ENCODE results near the gene INHBB. TPM values are rescaled to one million over a fixed set of nuclear protein-coding genes. Genes with fewer than 3 reads are reported as not detected.
A peak's percentile ranks its signal among the peaks of the same experiment; 100 is the strongest.
"Not testable (repeated sequence)": the region's sequence is repeated elsewhere in the genome, so short reads cannot be mapped to it uniquely, and the experiment has no call there.

INHBB gene
- total RNA-seq, 2 donors from 2014 or later = 3.6 to 7.9 TPM

GRCh38 chr2:120318626-120319025, 27.3 kb upstream of the INHBB start:
- peak in 1 of 4 donors; percentile 18 for DNase-seq
- 74 to 75% methylated on average over 8 of the region's 8 CpGs for WGBS, 2 donors

GRCh38 chr2:120319123-120319522, 26.8 kb upstream of the INHBB start:
- no peak for ATAC-seq
- H3K4me1 ChIP-seq = peaks cover 13% of the 10 kb centered on the region
- H3K27ac ChIP-seq = no peak overlapping the region
- no peaks in the 10 kb centered on the region for H3K9me3 ChIP-seq
- intact Hi-C loops (cut with DNase I) = no loop called here
- H3K27me3 ChIP-seq = no peaks in the 10 kb centered on the region
- no peak for TF ChIP-seq POLR2A (IDR thresholded peaks at IDR 0.05)
- no peak for TF ChIP-seq CTCF (IDR thresholded peaks at IDR 0.05)
- H3K36me3 ChIP-seq (replicated peaks in 1 of 2; ENCODE audit: insufficient read depth in 1 of 2, low read depth in 2 of 2) = no peaks in the 10 kb centered on the region
- H3K4me3 ChIP-seq = no peak overlapping the region
- no peak for DNase-seq
- WGBS, 2 donors = 85 to 88% methylated on average over 7 to 10 of the region's 10 CpGs

More at GRCh38 chr2:120318626-120319025, 27.3 kb upstream of the INHBB start:
- no peak overlapping the region for H3K4me3 ChIP-seq
- no peak for ATAC-seq
- intact Hi-C loops (cut with DNase I) = no loop called here
- no peaks in the 10 kb centered on the region for H3K9me3 ChIP-seq
- no peak for TF ChIP-seq POLR2A (IDR thresholded peaks at IDR 0.05)
- no peak for TF ChIP-seq CTCF (IDR thresholded peaks at IDR 0.05)
- no peaks in the 10 kb centered on the region for H3K27me3 ChIP-seq
- no peak overlapping the region for H3K27ac ChIP-seq
- no peaks in the 10 kb centered on the region for H3K36me3 ChIP-seq (replicated peaks in 1 of 2; ENCODE audit: insufficient read depth in 1 of 2, low read depth in 2 of 2)
- H3K4me1 ChIP-seq = peaks cover 15% of the 10 kb centered on the region

- H3K36me3 ChIP-seq (replicated peaks in 1 of 2; ENCODE audit: insufficient read depth in 1 of 2, low read depth in 2 of 2) = no peaks in the 10 kb centered on the region
- intact Hi-C loops (cut with DNase I) = no loop called here
- 78 to 82% methylated on average over 14 to 16 of the region's 18 CpGs for WGBS, 2 donors
- no peak for DNase-seq
- H3K27ac ChIP-seq = no peak overlapping the region
- no peaks in the 10 kb centered on the region for H3K27me3 ChIP-seq
- ATAC-seq = no peak
- no peak for TF ChIP-seq CTCF (IDR thresholded peaks at IDR 0.05)
- TF ChIP-seq POLR2A (IDR thresholded peaks at IDR 0.05) = no peak
- H3K4me3 ChIP-seq = no peak overlapping the region
- H3K4me1 ChIP-seq = peaks cover 13% of the 10 kb centered on the region
- H3K9me3 ChIP-seq = no peaks in the 10 kb centered on the region
These were observed 26.1 kb upstream of the INHBB start for GRCh38 chr2:120319686-120320317.

GRCh38 chr2:120320318-120320851, 25.6 kb upstream of the INHBB start:
- WGBS, 2 donors = 81 to 82% methylated on average over 10 of the region's 10 CpGs
- H3K4me1 ChIP-seq = peaks cover 13% of the 10 kb centered on the region

GRCh38 chr2:120320887-120321556, 24.9 kb upstream of the INHBB start:
- H3K4me1 ChIP-seq = peaks cover 13% of the 10 kb centered on the region
- H3K27me3 ChIP-seq; intact Hi-C loops (cut with DNase I); DNase-seq; H3K27ac ChIP-seq; H3K36me3 ChIP-seq (replicated peaks in 1 of 2; ENCODE audit: insufficient read depth in 1 of 2, low read depth in 2 of 2); H3K9me3 ChIP-seq; ATAC-seq; H3K4me3 ChIP-seq: not testable (repeated sequence)
- 83 to 84% methylated on average over 5 of the region's 5 CpGs for WGBS, 2 donors

More at GRCh38 chr2:120320318-120320851, 25.6 kb upstream of the INHBB start:
- H3K36me3 ChIP-seq (replicated peaks in 1 of 2; ENCODE audit: insufficient read depth in 1 of 2, low read depth in 2 of 2) = no peaks in the 10 kb centered on the region
- intact Hi-C loops (cut with DNase I) = no loop called here
- ATAC-seq (no peak), DNase-seq (no peak)
- H3K9me3 ChIP-seq = no peaks in the 10 kb centered on the region
- no peaks in the 10 kb centered on the region for H3K27me3 ChIP-seq
- TF ChIP-seq POLR2A (IDR thresholded peaks at IDR 0.05) (no peak), CTCF (IDR thresholded peaks at IDR 0.05) (no peak)
- H3K4me3 ChIP-seq = no peak overlapping the region
- no peak overlapping the region for H3K27ac ChIP-seq
